ENCODE data around the gene TMED7.

DNA sequence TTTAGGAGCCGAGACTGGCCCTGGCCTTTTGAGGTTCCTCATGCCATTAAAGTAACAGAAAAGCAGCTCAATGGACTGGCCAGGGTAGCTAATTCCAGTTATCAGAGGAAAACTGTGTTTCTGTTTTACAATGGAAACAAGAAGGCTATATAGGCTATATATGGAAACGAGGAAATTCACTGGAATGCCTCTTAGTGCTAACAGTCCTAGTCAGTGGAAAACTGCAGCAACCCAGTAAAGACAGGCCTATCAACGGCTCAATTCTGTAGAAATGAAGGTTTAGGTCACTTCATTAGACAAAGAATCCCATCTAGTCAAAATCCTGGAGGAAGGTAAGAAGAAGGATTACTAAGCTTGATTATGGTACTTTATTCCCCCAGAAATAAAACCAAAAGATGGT is 20.4 kb downstream of the TMED7 start:
- TF ChIP-seq, protein P1, sequence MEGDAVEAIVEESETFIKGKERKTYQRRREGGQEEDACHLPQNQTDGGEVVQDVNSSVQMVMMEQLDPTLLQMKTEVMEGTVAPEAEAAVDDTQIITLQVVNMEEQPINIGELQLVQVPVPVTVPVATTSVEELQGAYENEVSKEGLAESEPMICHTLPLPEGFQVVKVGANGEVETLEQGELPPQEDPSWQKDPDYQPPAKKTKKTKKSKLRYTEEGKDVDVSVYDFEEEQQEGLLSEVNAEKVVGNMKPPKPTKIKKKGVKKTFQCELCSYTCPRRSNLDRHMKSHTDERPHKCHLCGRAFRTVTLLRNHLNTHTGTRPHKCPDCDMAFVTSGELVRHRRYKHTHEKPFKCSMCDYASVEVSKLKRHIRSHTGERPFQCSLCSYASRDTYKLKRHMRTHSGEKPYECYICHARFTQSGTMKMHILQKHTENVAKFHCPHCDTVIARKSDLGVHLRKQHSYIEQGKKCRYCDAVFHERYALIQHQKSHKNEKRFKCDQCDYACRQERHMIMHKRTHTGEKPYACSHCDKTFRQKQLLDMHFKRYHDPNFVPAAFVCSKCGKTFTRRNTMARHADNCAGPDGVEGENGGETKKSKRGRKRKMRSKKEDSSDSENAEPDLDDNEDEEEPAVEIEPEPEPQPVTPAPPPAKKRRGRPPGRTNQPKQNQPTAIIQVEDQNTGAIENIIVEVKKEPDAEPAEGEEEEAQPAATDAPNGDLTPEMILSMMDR (IDR thresholded peaks at IDR 0.05; ENCODE audit: insufficient read depth, low read length): no peak
- no peak for TF ChIP-seq POLR2AphosphoS5 (IDR thresholded peaks at IDR 0.05; ENCODE audit: low read depth)
- TF ChIP-seq, protein P2, sequence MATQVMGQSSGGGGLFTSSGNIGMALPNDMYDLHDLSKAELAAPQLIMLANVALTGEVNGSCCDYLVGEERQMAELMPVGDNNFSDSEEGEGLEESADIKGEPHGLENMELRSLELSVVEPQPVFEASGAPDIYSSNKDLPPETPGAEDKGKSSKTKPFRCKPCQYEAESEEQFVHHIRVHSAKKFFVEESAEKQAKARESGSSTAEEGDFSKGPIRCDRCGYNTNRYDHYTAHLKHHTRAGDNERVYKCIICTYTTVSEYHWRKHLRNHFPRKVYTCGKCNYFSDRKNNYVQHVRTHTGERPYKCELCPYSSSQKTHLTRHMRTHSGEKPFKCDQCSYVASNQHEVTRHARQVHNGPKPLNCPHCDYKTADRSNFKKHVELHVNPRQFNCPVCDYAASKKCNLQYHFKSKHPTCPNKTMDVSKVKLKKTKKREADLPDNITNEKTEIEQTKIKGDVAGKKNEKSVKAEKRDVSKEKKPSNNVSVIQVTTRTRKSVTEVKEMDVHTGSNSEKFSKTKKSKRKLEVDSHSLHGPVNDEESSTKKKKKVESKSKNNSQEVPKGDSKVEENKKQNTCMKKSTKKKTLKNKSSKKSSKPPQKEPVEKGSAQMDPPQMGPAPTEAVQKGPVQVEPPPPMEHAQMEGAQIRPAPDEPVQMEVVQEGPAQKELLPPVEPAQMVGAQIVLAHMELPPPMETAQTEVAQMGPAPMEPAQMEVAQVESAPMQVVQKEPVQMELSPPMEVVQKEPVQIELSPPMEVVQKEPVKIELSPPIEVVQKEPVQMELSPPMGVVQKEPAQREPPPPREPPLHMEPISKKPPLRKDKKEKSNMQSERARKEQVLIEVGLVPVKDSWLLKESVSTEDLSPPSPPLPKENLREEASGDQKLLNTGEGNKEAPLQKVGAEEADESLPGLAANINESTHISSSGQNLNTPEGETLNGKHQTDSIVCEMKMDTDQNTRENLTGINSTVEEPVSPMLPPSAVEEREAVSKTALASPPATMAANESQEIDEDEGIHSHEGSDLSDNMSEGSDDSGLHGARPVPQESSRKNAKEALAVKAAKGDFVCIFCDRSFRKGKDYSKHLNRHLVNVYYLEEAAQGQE (IDR thresholded peaks at IDR 0.05; ENCODE audit: insufficient replicate concordance, low read depth): no peak
- TF ChIP-seq SPI1 (IDR thresholded peaks at IDR 0.05; ENCODE audit: borderline replicate concordance, low read depth): no peak
- no peak for TF ChIP-seq GABPA (IDR thresholded peaks at IDR 0.05; ENCODE audit: low read depth)

All from HL-60 (cell line).